Ishikawa (cell line): ENCODE data around the gene GRIK4.

Experiments
- CEBPB ChIP-seq: IDR thresholded peaks from 2 replicates; pipeline ENCODE4 v1.6.1; 2012
- CREB1 ChIP-seq: IDR thresholded peaks from 2 replicates; pipeline ENCODE4 v1.6.1; 2012; ENCODE audit warnings: low read depth
- EGR1 ChIP-seq: IDR thresholded peaks from 2 replicates; pipeline ENCODE4 v1.6.1; 2012
- EP300 ChIP-seq: IDR thresholded peaks from 2 replicates; pipeline ENCODE4 v1.6.1; 2012; ENCODE audit warnings: borderline replicate concordance
- FOXM1 ChIP-seq: IDR thresholded peaks from 2 replicates; pipeline ENCODE4 v1.6.1; 2012; ENCODE audit warnings: low read depth, borderline replicate concordance
- MAX ChIP-seq: IDR thresholded peaks from 2 replicates; pipeline ENCODE4 v1.6.1; 2012
- NFIC ChIP-seq: IDR thresholded peaks from 2 replicates; pipeline ENCODE4 v1.6.1; 2012
- RAD21 ChIP-seq: IDR thresholded peaks from 2 replicates; pipeline ENCODE4 v1.6.1; 2012; ENCODE audit warnings: low read depth
- REST ChIP-seq: IDR thresholded peaks from 2 replicates; pipeline ENCODE4 v1.6.1; 2012; ENCODE audit warnings: low read depth, mild to moderate bottlenecking
- TAF1 ChIP-seq: IDR thresholded peaks from 2 replicates; pipeline ENCODE4 v1.6.1; 2012; ENCODE audit warnings: low read depth, mild to moderate bottlenecking
- TCF12 ChIP-seq: IDR thresholded peaks from 2 replicates; pipeline ENCODE4 v1.6.1; 2012; ENCODE audit warnings: low read depth
- TEAD4 ChIP-seq: IDR thresholded peaks from 2 replicates; pipeline ENCODE4 v1.6.1; 2012
- USF1 ChIP-seq: IDR thresholded peaks from 2 replicates; pipeline ENCODE4 v1.6.1; 2012
- YY1 ChIP-seq: IDR thresholded peaks from 2 replicates; pipeline ENCODE4 v1.6.1; 2012; ENCODE audit warnings: low read depth
- ZBTB7A ChIP-seq: IDR thresholded peaks from 2 replicates; pipeline ENCODE4 v1.6.1; 2012; ENCODE audit warnings: low read depth

Gene GRIK4

GRCh38 chr11:120878781-120879180 lies 367.2 kb downstream of the GRIK4 start:
- TF ChIP-seq TCF12 (no peak), EP300 (no peak), EGR1 (no peak), ZBTB7A (no peak), TAF1 (no peak), CREB1 (no peak), NFIC (no peak)

- no peak for TF ChIP-seq CEBPB
- no peak for TF ChIP-seq TEAD4
- TF ChIP-seq CREB1, result no peak
- TF ChIP-seq TCF12, result no peak
- no peak for TF ChIP-seq NFIC
These were observed 369.1 kb downstream of the GRIK4 start for GRCh38 chr11:120880498-120881175.

GRCh38 chr11:120881596-120881995 lies 370.0 kb downstream of the GRIK4 start:
- TF ChIP-seq EP300, result no peak
- TF ChIP-seq RAD21, result no peak
- no peak for TF ChIP-seq CEBPB
- TF ChIP-seq MAX, result no peak
- no peak for TF ChIP-seq NFIC
- no peak for TF ChIP-seq EGR1
- no peak for TF ChIP-seq REST
- TF ChIP-seq YY1, result no peak
- no peak for TF ChIP-seq TCF12

- no peak for TF ChIP-seq REST
- no peak for TF ChIP-seq NFIC
- no peak for TF ChIP-seq TAF1
- no peak for TF ChIP-seq ZBTB7A
- no peak for TF ChIP-seq TCF12
- TF ChIP-seq EGR1, result no peak
- no peak for TF ChIP-seq RAD21
- no peak for TF ChIP-seq EP300
- TF ChIP-seq USF1, result no peak
- TF ChIP-seq FOXM1, result no peak
- no peak for TF ChIP-seq TEAD4
- no peak for TF ChIP-seq CREB1
- TF ChIP-seq YY1, result no peak
- no peak for TF ChIP-seq CEBPB
- no peak for TF ChIP-seq MAX
These were observed 370.6 kb downstream of the GRIK4 start for GRCh38 chr11:120882175-120882574.

GRCh38 chr11:120883404-120884080 lies 372.0 kb downstream of the GRIK4 start:
- TF ChIP-seq TAF1 (no peak), RAD21 (no peak), MAX (no peak), EGR1 (no peak), CREB1 (no peak), TCF12 (no peak), USF1 (no peak), FOXM1 (no peak), CEBPB (no peak), NFIC (no peak), YY1 (no peak), TEAD4 (no peak), ZBTB7A (no peak), EP300 (no peak), REST (no peak)
